Measurements from ENCODE around the gene EHF.

DNA sequence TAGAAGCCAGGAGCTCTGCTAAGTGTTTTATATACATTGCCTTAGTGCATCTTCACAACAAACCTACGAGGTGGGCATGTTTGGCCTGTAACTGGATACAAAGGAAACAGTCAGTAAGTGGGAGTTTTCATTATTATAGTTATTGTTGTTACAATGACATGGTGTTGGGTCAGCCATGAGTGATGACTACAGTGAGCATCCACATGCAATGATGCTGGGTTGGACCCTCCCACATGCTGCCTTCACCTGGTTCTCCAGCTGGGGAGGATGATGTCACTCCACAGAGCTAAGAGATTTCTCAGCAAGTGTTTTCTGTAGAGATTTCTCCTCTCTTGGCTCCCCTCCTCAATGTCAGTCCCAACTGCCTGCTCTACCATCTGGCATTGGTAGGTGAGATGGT is 59.3 kb downstream of the EHF start:
- TF ChIP-seq, protein P1, sequence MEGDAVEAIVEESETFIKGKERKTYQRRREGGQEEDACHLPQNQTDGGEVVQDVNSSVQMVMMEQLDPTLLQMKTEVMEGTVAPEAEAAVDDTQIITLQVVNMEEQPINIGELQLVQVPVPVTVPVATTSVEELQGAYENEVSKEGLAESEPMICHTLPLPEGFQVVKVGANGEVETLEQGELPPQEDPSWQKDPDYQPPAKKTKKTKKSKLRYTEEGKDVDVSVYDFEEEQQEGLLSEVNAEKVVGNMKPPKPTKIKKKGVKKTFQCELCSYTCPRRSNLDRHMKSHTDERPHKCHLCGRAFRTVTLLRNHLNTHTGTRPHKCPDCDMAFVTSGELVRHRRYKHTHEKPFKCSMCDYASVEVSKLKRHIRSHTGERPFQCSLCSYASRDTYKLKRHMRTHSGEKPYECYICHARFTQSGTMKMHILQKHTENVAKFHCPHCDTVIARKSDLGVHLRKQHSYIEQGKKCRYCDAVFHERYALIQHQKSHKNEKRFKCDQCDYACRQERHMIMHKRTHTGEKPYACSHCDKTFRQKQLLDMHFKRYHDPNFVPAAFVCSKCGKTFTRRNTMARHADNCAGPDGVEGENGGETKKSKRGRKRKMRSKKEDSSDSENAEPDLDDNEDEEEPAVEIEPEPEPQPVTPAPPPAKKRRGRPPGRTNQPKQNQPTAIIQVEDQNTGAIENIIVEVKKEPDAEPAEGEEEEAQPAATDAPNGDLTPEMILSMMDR (IDR thresholded peaks at IDR 0.05; ENCODE audit: poor library complexity) = no peak
- no peak for TF ChIP-seq EZH2phosphoT487 (IDR thresholded peaks at IDR 0.05; ENCODE audit: low read depth, severe bottlenecking, unreplicated experiment)

All from hepatocyte (in vitro differentiated cells).